Uterus (tissue), 4 donors: ENCODE measurements around the gene SMAD4. TPM values are rescaled to one million over a fixed set of nuclear protein-coding genes. Genes with fewer than 3 reads are reported as not detected.
"Not testable (repeated sequence)": the region's sequence is repeated elsewhere in the genome, so short reads cannot be mapped to it uniquely, and the experiment has no call there.

Experiments
- DNase-seq, 2 donors: peaks; one replicate each; pipeline ENCODE4 v3.0.0-alpha.2; 2019 to 2020
- H3K27ac ChIP-seq, 2 donors: fragments of 200-600 bp; sonication (generic); 1 replicate in 1 of 2; 2 replicates in 1 of 2; pipeline ENCODE4 v1.5.1; 2016 to 2018
- H3K27me3 ChIP-seq, 2 donors: fragments of 200-600 bp; sonication (generic); one replicate each; pipeline ENCODE4 v1.5.1; 2018 to 2019; ENCODE audit warnings: control low read depth in 1 of 2
- H3K36me3 ChIP-seq, 2 donors: fragments of 200-600 bp; sonication (generic); one replicate each; pipeline ENCODE4 v1.5.1; 2019; ENCODE audit warnings: control low read depth in 1 of 2
- H3K4me1 ChIP-seq, 2 donors: fragments of 200-600 bp; sonication (generic); one replicate each; pipeline ENCODE4 v1.5.1; 2018 to 2019; ENCODE audit warnings: control low read depth in 1 of 2
- H3K4me3 ChIP-seq, 2 donors: fragments of 200-600 bp; sonication (generic); 1 replicate in 1 of 2; 2 replicates in 1 of 2; pipeline ENCODE4 v1.5.1; 2018 to 2019; ENCODE audit warnings: mild to moderate bottlenecking in 1 of 2
- H3K9me3 ChIP-seq, 2 donors: fragments of 200-600 bp; sonication (generic); one replicate each; pipeline ENCODE4 v1.5.1; 2019; ENCODE audit warnings: control low read depth in 1 of 2
- POLR2A ChIP-seq, 2 donors: fragments of 450-650 bp; IDR thresholded peaks; one replicate each; pipeline ENCODE4 v1.6.1; 2016; ENCODE audit warnings: antibody characterized with exemption in 2 of 2, mild to moderate bottlenecking in 1 of 2, moderate library complexity in 1 of 2
- intact Hi-C: fragments of 100-400 bp; cut with DNase I; formaldehyde crosslinking; loops from one replicate; pipeline ENCODE4 v1.15.1; 2023; ENCODE audit warnings: low total_unique reads
- total RNA-seq, 4 donors: library from RNA; depleted of rRNA in 3 of 4; stranded (reverse); fragments of >200 nt in 3 of 4; gene quantifications; one replicate each; pipeline versions ENCODE4 v1.1.0 to v1.2.4, GENCODE V29; 2014 to 2023
- TF ChIP-seq, protein P1 (sequence below), 4 experiments: fragments of 200-600 bp in 2 of 4; fragments of 450-650 bp in 2 of 4; sonication (generic) in 2 of 4; IDR thresholded peaks; one replicate each; pipeline ENCODE4 v1.5.1; 2016 to 2019; ENCODE audit warnings: antibody characterized with exemption in 4 of 4, mild to moderate bottlenecking in 2 of 4, moderate library complexity in 1 of 4
- donor health status: DM: yes; HTN: yes; CAD: no.

The SMAD4 gene
- total RNA-seq, 4 donors from 2014 or later, result 104 to 198 (median 141) TPM

DNA sequence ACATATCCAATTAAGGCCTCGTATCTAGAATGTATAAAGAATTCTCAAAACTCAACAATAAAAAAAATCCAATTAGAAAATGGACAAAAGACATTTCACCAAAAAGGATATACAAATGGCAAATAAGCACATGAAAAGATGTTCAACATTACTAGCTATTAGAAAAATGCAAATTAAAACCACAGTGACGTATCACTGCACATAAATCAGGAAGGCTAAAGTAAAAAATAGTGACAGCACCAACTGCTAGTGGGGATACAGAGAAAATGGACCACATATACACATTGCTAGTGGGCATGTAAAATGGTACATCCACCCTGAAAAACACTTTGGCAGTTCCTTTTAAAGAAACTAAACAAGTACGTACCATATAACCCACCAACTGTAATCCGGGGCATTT is 59.7 kb downstream of the SMAD4 start:
- H3K27me3 ChIP-seq, result no peaks in the 10 kb centered on the region
- no peak overlapping the region for H3K4me3 ChIP-seq
- no peak for DNase-seq
- H3K27ac ChIP-seq, result no peak overlapping the region
- intact Hi-C loops, result no loop called here
- no peaks in the 10 kb centered on the region for H3K36me3 ChIP-seq
- no peaks in the 10 kb centered on the region for H3K4me1 ChIP-seq
- TF ChIP-seq POLR2A (IDR thresholded peaks at IDR 0.05), result no peak
- TF ChIP-seq, protein P1, sequence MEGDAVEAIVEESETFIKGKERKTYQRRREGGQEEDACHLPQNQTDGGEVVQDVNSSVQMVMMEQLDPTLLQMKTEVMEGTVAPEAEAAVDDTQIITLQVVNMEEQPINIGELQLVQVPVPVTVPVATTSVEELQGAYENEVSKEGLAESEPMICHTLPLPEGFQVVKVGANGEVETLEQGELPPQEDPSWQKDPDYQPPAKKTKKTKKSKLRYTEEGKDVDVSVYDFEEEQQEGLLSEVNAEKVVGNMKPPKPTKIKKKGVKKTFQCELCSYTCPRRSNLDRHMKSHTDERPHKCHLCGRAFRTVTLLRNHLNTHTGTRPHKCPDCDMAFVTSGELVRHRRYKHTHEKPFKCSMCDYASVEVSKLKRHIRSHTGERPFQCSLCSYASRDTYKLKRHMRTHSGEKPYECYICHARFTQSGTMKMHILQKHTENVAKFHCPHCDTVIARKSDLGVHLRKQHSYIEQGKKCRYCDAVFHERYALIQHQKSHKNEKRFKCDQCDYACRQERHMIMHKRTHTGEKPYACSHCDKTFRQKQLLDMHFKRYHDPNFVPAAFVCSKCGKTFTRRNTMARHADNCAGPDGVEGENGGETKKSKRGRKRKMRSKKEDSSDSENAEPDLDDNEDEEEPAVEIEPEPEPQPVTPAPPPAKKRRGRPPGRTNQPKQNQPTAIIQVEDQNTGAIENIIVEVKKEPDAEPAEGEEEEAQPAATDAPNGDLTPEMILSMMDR (IDR thresholded peaks at IDR 0.05), result no peak
- no peaks in the 10 kb centered on the region for H3K9me3 ChIP-seq

DNA sequence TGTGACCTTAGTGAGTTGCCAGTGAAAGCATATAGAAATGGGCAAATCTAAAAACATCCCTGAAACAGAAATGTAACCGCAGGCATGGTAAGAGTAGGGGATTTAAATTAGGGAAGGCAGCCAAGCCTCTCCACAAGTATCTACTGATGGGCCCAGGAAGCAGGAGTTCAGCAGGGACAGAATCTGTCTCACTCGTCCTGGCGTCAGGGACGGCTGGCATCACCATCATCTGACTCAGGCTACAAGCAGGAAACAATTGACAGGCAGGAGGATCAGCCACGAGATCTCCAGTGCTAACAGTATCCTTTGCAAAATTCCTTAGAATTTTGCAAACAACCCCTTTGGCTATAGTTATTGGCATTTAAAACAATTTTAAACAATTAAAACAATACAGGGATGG is 61.3 kb downstream of the SMAD4 start:
- Histone ChIP-seq H3K9me3 (no peaks in the 10 kb centered on the region), H3K27ac (no peak overlapping the region), H3K27me3 (no peaks in the 10 kb centered on the region), H3K36me3 (no peaks in the 10 kb centered on the region), H3K4me3 (no peak overlapping the region), H3K4me1 (no peaks in the 10 kb centered on the region)
- TF ChIP-seq POLR2A (IDR thresholded peaks at IDR 0.05), result no peak
- TF ChIP-seq, protein P1 (IDR thresholded peaks at IDR 0.05), result no peak
- no peak for DNase-seq
- intact Hi-C loops, result no loop called here

DNA sequence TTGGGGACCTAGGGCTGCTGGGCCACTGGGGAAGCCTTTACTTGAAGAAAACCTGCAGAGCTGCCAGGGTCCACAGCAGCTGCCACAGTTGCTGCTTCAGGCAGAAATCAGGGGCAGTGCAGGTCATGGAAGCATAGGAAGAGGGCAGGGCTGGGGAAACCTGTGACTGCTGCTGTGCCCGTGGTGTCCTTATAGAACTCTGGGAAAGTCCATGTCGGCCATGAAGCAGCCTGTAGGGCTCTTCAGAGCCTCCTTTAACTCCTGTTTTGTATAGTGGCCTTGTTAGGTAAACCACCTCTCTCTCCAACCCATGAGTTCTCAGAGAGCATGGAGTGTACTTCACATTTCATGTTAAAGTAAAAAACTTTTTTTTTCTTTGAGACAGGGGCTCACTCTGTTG is 62.1 kb downstream of the SMAD4 start:
- Histone ChIP-seq H3K4me3 (no peak overlapping the region), H3K4me1 (no peaks in the 10 kb centered on the region), H3K27me3 (no peaks in the 10 kb centered on the region), H3K27ac (no peak overlapping the region), H3K9me3 (no peaks in the 10 kb centered on the region), H3K36me3 (no peaks in the 10 kb centered on the region)
- no peak for TF ChIP-seq POLR2A (IDR thresholded peaks at IDR 0.05)
- TF ChIP-seq, protein P1 (IDR thresholded peaks at IDR 0.05), result no peak
- no peak for DNase-seq
- intact Hi-C loops, result no loop called here

DNA sequence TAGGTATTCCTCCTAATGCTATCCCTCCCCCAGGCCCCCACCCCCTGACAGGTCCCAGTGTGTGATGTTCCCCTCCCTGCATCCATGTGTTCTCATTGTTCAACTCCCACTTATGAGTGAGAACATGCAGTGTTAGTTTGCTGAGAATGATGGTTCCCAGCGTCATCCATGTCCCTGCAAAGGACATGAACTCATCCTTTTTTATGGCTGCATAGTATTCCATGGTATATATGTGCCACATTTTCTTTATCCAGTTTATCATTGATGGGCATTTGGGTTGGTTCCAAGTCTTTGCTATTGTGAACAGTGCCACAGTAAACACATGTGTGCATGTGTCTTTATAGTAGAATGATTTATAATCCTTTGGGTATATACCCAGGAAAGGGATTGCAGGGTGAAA is 63.0 kb downstream of the SMAD4 start:
- H3K36me3 ChIP-seq, H3K9me3 ChIP-seq, H3K4me3 ChIP-seq, H3K27me3 ChIP-seq, H3K27ac ChIP-seq, DNase-seq, H3K4me1 ChIP-seq, intact Hi-C loops: not testable (repeated sequence)

DNA sequence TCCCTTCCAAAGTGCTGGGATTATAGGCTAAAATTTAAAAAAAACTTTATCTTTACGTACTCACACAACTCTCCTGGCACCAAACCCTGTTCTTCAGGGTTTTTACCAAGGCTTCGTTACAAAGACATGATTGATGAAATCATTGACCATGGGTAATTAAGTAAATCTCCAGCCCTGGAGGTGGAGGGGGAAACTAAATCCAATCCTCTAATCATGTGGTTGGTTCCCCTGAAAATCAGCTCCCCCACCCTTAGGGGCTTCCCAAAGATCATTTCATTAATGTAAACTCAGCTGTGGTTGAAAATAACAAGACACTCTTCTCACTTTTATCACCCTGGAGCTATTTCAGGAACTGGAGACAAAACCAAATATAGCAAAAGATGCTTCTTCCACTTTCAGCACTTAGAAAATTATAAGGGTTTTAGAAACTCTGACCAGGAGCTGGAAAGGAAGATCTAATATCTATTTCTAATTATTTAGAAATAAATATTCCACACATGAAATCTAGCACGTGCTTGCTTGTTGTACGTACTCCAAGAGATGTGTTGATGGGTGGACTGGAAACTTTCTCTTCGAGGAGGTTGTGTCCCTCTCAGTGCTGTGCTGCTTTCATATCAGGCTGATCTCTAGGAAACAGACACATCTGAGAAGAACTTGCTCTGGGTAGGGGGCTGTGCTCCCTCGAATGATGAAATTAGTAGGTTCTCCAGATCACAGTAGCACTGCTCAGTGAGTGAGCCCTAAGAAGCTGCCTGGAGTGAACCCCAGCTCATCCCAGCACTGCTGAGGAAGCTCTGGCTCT is 67.2 kb downstream of the SMAD4 start:
- DNase-seq, result no peak

More for the DNA sequence above, 67.2 kb downstream of the SMAD4 start:
- intact Hi-C loops, result no loop called here
- Histone ChIP-seq H3K27me3 (no peaks in the 10 kb centered on the region), H3K9me3 (no peaks in the 10 kb centered on the region), H3K36me3 (no peaks in the 10 kb centered on the region), H3K4me3 (no peak overlapping the region), H3K4me1 (no peaks in the 10 kb centered on the region), H3K27ac (no peak overlapping the region)
- TF ChIP-seq, protein P1 (IDR thresholded peaks at IDR 0.05), result no peak
- TF ChIP-seq POLR2A (IDR thresholded peaks at IDR 0.05), result no peak
